Activated naive CD4-positive, alpha-beta T cell treated with anti-CD3 and anti-CD28 coated beads, Interleukin-2, amount 50 U/mL, for 72 hours (primary cell): Measurements from ENCODE around the gene CTNNA3. TPM values are rescaled to one million over a fixed set of nuclear protein-coding genes. Genes with fewer than 3 reads are reported as not detected.

Experiments used
- ATAC-seq, 2 donors: fragments of 150-1000 bp; cut with Tn5 transposase; 2 replicates each; pipeline ENCODE4 v1.10.0; 2021; ENCODE audit warnings: mild to moderate bottlenecking in 2 of 2, moderate library complexity in 2 of 2
- DNase-seq, 2 donors: peaks; one replicate each; pipeline ENCODE4 v3.0.0; 2021 to 2022; ENCODE audit warnings: low spot score in 2 of 2
- H3K27ac Mint-ChIP-seq, 2 donors: one replicate each; pipeline ENCODE4 v1.8.0; 2022; ENCODE audit warnings: mild to moderate bottlenecking in 2 of 2, mixed read lengths in 2 of 2
- H3K36me3 Mint-ChIP-seq, 2 donors: one replicate each; pipeline ENCODE4 v1.8.0; 2022; ENCODE audit warnings: mixed read lengths in 2 of 2
- H3K9me3 Mint-ChIP-seq, 2 donors: one replicate each; pipeline ENCODE4 v1.8.0; 2022; ENCODE audit warnings: mixed read lengths in 2 of 2
- total RNA-seq, 2 donors: library from RNA; stranded (reverse); gene quantifications; one replicate each; pipeline ENCODE4 v1.2.3, GENCODE V29; 2022

The CTNNA3 gene
- total RNA-seq, 2 donors from 2014 or later, result 0.30 to 0.39 TPM

GRCh38 chr10:66951896-66952295 is 744.1 kb downstream of the CTNNA3 start:
- no peak for DNase-seq
- no peaks in the 10 kb centered on the region for H3K9me3 Mint-ChIP-seq
- H3K36me3 Mint-ChIP-seq, result no peaks in the 10 kb centered on the region
- no peak for ATAC-seq
- no peak overlapping the region for H3K27ac Mint-ChIP-seq

GRCh38 chr10:66943590-66943989 is 752.4 kb downstream of the CTNNA3 start:
- no peak overlapping the region for H3K27ac Mint-ChIP-seq
- peaks cover 4% of the 10 kb centered on the region in 2 donors for H3K9me3 Mint-ChIP-seq
- no peaks in the 10 kb centered on the region for H3K36me3 Mint-ChIP-seq
- ATAC-seq (no peak), DNase-seq (no peak)

GRCh38 chr10:66942407-66942806 is 753.6 kb downstream of the CTNNA3 start:
- no peaks in the 10 kb centered on the region for H3K36me3 Mint-ChIP-seq
- ATAC-seq, result no peak
- H3K27ac Mint-ChIP-seq, result no peak overlapping the region
- peaks cover 4% of the 10 kb centered on the region in 2 donors for H3K9me3 Mint-ChIP-seq
- DNase-seq, result no peak

- Mint-ChIP-seq H3K27ac (no peak overlapping the region), H3K9me3 (peaks cover 4% of the 10 kb centered on the region in 2 donors), H3K36me3 (no peaks in the 10 kb centered on the region)
- DNase-seq, result no peak
- no peak for ATAC-seq
These were observed 754.5 kb downstream of the CTNNA3 start for GRCh38 chr10:66941491-66941890.

GRCh38 chr10:66940965-66941364 is 755.0 kb downstream of the CTNNA3 start:
- no peak for ATAC-seq

GRCh38 chr10:66934711-66935110 is 761.3 kb downstream of the CTNNA3 start:
- no peak overlapping the region for H3K27ac Mint-ChIP-seq
- peaks cover 0 to 4% of the 10 kb centered on the region in 2 donors for H3K9me3 Mint-ChIP-seq
- ATAC-seq (no peak), DNase-seq (no peak)
- H3K36me3 Mint-ChIP-seq, result no peaks in the 10 kb centered on the region

More at GRCh38 chr10:66940965-66941364, 755.0 kb downstream of the CTNNA3 start:
- peaks cover 4% of the 10 kb centered on the region in 2 donors for H3K9me3 Mint-ChIP-seq
- DNase-seq, result no peak
- H3K36me3 Mint-ChIP-seq, result no peaks in the 10 kb centered on the region
- H3K27ac Mint-ChIP-seq, result no peak overlapping the region

GRCh38 chr10:66931949-66932343 is 764.0 kb downstream of the CTNNA3 start:
- no peaks in the 10 kb centered on the region for H3K9me3 Mint-ChIP-seq
- no peak overlapping the region for H3K27ac Mint-ChIP-seq
- no peaks in the 10 kb centered on the region for H3K36me3 Mint-ChIP-seq
- no peak for ATAC-seq
- no peak for DNase-seq

- Mint-ChIP-seq H3K9me3 (no peaks in the 10 kb centered on the region), H3K27ac (no peak overlapping the region), H3K36me3 (no peaks in the 10 kb centered on the region)
- ATAC-seq (no peak), DNase-seq (peak in 1 of 2 donors; percentile 8)
These were observed 764.6 kb downstream of the CTNNA3 start for GRCh38 chr10:66931340-66931948.

GRCh38 chr10:66929375-66929774 is 766.6 kb downstream of the CTNNA3 start:
- Mint-ChIP-seq H3K36me3 (no peaks in the 10 kb centered on the region), H3K9me3 (no peaks in the 10 kb centered on the region), H3K27ac (no peak overlapping the region)
- ATAC-seq, result no peak
- DNase-seq, result no peak

GRCh38 chr10:66928776-66929175 is 767.2 kb downstream of the CTNNA3 start:
- Mint-ChIP-seq H3K9me3 (no peaks in the 10 kb centered on the region), H3K27ac (no peak overlapping the region), H3K36me3 (no peaks in the 10 kb centered on the region)
- no peak for DNase-seq
- no peak for ATAC-seq

GRCh38 chr10:66927971-66928770 is 767.8 kb downstream of the CTNNA3 start:
- no peak overlapping the region for H3K27ac Mint-ChIP-seq
- ATAC-seq (no peak), DNase-seq (no peak)
- H3K9me3 Mint-ChIP-seq, result no peaks in the 10 kb centered on the region
- H3K36me3 Mint-ChIP-seq, result no peaks in the 10 kb centered on the region

- no peak for DNase-seq
- no peak for ATAC-seq
- H3K27ac Mint-ChIP-seq, result no peak overlapping the region
- no peaks in the 10 kb centered on the region for H3K9me3 Mint-ChIP-seq
- no peaks in the 10 kb centered on the region for H3K36me3 Mint-ChIP-seq
These were observed 768.6 kb downstream of the CTNNA3 start for GRCh38 chr10:66927251-66927935.

- H3K27ac Mint-ChIP-seq, result no peak overlapping the region
- H3K9me3 Mint-ChIP-seq, result no peaks in the 10 kb centered on the region
- DNase-seq, result no peak
- no peaks in the 10 kb centered on the region for H3K36me3 Mint-ChIP-seq
- ATAC-seq, result no peak
These were observed 769.2 kb downstream of the CTNNA3 start for GRCh38 chr10:66926841-66927240.

GRCh38 chr10:66925896-66926715 is 769.9 kb downstream of the CTNNA3 start, which contains the start of gene LRRTM3:
LRRTM3 (plus strand) TSS chr10:66926036.
- no peak within 1 kb of the TSS for H3K27ac Mint-ChIP-seq
- H3K9me3 Mint-ChIP-seq, result peaks cover 4 to 5% of the 10 kb centered on the region in 2 donors
- H3K36me3 Mint-ChIP-seq, result no peaks in the 10 kb centered on the region
- DNase-seq (peak in 1 of 2 donors; percentile 7), ATAC-seq (peak; percentile 47 to 89)

- no peak overlapping the region for H3K27ac Mint-ChIP-seq
- ATAC-seq (no peak), DNase-seq (no peak)
- H3K36me3 Mint-ChIP-seq, result no peaks in the 10 kb centered on the region
- H3K9me3 Mint-ChIP-seq, result peaks cover 5% of the 10 kb centered on the region in 2 donors
These were observed 770.6 kb downstream of the CTNNA3 start for GRCh38 chr10:66925373-66925772.

- H3K9me3 Mint-ChIP-seq, result peaks cover 5% of the 10 kb centered on the region in 2 donors
- DNase-seq, result no peak
- H3K27ac Mint-ChIP-seq, result no peak overlapping the region
- ATAC-seq, result no peak
- H3K36me3 Mint-ChIP-seq, result no peaks in the 10 kb centered on the region
These were observed 771.2 kb downstream of the CTNNA3 start for GRCh38 chr10:66924674-66925345.
